Occipital lobe (tissue), 2 donors: ENCODE measurements around the gene TKT. TPM values are rescaled to one million over a fixed set of nuclear protein-coding genes. Genes with fewer than 3 reads are reported as not detected.

Experiments used
- DNase-seq: peaks from one replicate; lab custom pipeline; 2025; lab: John Stamatoyannopoulos, UW
- total RNA-seq: library from RNA; depleted of rRNA; stranded (reverse); fragments of >200 nt; gene quantifications from one replicate; pipeline ENCODE4 v1.2.3, GENCODE V29; 2014

Gene TKT
- total RNA-seq, 1 donor from 2014 or later = 157 TPM

DNA sequence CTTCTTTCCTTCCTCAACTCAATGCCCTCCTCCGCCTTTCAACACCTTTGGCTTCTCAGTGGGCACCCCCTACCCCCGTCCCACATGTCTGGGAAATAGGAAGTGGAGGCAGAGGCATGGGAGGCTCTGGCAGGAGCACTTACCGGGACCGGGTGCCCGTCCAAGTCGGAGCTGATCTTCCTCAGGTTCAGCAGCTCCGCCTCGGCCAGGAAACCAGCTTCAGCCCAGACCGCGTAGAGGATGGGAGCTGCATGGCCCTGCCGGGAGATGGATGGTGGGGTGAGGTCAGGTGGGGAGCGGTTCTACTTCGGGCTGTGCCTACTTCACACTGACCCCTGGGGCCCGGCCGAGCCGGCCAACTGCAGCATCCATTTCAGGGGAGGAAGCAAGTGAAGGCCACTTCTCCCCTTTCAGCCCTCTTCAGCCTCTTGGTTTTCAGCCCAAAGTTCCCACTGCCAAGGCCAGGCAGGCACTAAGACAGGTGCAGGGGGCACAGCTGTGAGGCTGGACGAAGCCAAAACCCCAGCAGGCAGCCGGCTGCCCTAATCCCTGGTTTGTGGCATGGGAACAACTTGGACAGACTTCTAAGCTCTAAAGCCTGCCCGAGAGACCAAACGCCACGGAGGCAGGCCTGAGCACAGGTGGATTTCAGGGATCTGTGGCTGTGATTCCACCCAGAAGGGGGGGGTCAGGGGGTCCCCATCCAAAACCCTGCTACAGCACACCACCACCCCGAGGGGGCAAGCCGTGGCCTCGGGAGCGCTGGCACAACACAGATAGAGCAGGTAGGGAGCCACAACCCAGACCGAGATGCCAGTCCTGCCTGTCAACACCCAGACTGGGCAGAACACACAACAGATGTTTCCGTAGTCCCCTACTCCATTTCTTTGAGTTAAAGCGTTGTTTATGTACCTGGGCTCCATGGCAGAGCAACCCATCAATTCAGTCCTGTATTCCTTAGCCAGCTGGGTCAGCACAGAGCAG is 14.5 kb downstream of the TKT start:
- DNase-seq = no peak

DNA sequence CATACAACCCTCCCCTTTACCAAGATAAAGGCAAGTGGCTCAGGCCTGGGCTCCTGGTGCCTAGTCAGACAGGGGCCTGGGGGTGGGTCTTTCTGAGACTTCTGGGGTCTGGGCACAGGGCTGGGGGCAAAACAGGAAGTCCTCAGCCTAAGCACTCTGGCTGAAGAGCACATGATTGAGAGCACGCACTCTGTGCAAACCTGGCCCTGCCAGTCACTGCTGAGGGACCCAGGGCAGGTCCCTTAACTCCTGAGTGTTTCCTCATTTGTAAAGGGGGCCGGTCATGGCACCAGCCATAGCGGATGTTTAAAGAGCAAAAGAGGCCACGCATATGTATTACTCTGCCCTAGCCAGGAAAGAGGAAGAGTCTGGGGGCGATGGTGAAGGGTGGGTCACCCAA is 16.0 kb downstream of the TKT start:
- no peak for DNase-seq

DNA sequence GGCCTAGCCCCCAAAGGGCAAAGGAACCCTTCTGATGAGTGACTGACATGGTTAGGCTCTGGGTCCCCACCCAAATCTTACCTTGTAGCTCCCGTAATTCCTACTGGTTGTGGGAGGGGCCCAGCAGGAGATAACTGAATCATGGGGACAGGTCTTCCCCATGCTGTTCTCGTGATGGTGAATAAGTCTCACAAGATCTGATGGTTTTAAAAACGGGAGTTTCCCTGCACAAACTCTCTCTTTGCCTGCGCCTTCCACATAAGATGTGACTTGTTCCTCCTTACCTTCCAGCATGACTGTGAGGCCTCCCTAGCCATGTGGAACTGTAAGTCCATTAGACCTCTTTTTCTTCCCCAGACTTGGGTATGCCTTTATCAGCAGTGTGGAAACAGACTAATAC is 16.9 kb downstream of the TKT start:
- DNase-seq = no peak

DNA sequence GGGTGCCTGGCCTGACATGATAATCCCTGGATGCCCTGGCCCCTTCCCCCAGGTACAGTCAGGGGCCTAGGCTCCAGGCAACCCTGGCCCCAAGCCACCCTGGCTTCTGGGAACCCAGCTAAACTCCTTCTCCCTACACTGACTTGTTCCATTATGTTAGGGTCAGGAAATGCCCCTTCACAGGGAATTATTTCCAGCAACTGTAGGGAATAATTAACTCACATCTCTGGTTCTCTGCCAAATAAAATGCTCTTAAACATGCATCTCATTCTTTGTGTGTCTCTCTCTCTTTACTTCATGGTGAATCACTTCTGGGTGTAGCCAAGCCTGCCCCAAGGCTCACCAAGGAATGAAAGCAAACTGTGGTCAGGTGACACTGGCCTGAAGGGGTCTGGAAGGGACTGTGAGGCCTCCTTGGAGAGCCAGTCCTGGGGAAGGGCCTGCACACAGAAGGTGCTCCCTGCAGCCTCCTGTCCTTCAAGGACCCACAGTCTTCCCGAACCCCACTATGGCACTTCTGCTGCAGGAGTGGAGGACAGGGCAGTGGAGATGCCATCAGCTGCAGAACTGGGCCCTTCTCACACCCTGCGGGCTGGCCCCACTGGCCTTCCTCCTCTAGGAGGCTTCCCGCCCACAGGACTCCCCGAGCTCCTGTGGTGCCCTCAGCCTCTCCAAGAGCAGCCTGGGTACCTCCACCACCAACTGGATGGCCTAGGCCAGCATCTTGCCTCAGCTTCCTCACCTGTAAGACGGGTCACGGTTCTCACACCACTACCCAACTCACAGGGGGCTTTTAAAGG is 17.6 kb downstream of the TKT start:
- no peak for DNase-seq

DNA sequence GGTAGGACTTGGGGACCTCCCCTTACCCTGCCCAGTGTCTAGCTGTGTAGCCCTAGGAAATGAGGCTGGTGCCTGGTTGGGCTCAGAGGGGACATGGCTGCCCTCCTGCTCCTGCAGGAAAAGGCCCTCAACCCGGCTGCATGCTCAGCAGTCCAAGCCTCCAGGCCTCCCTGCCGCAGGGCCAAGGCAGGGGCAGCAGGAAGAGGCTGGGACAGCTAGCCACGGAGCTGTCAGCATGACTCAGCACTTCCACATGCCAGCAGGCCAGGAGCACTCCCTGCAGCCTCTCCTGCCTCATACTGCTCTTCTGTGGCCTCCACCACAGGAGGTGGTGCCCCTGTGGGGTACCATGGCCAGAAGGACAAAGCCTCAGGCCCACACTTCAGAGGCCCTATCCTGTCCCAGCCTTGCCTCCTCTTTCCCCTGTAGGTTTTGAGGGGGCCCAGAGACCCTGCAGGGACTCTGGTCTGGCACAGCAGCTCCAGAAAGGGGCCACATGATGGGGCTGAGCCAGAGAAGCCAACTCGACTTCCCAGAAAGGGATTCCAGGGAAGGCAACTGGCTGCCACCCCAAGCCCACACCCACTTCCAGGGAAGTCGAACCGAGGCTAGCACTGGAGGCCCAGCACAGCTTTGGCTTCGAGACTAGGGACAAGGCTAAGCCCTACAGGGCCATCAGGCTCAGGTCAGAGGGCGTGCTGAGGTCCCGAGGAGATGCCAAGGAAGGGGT is 19.5 kb downstream of the TKT start:
- peak; percentile 28 for DNase-seq

DNA sequence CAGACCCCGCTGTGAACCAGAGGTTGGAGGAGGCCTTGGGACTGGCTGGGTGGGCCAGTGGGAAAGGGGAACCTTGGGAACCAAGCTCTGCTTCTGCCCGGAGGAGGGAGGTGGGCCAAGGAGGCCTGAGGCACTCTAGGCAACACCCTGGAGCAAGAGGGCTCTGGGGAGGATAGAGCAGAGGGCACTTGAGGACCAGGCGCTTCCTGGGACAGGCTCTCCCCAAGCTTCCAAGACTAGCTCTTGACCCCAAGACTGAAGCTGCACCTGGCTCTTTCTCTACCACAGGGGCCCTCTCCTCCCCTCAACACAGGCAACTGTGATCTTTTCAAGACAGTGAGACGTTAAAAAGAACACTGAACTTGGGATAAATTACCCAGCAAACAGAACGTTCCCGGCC is 20.3 kb downstream of the TKT start:
- no peak for DNase-seq

DNA sequence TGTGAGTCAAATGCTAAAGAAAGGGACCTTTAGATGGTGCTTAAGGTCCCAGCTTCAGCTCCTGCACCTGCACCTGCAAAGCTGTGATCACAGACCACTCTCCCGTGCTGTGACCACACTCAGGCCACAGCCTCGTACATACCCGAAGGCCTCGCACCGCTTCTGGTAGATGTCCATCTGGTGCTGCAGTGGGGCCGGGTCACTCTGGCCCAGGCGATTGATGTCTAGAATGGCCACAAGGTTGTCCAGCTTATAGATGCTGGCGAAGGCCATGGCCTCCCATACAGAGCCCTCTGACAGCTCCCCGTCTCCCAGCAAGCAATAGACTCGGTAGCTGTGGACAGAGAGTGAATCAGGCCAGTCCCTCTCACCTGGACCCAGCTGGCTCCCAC is 21.0 kb downstream of the TKT start:
- DNase-seq = no peak

DNA sequence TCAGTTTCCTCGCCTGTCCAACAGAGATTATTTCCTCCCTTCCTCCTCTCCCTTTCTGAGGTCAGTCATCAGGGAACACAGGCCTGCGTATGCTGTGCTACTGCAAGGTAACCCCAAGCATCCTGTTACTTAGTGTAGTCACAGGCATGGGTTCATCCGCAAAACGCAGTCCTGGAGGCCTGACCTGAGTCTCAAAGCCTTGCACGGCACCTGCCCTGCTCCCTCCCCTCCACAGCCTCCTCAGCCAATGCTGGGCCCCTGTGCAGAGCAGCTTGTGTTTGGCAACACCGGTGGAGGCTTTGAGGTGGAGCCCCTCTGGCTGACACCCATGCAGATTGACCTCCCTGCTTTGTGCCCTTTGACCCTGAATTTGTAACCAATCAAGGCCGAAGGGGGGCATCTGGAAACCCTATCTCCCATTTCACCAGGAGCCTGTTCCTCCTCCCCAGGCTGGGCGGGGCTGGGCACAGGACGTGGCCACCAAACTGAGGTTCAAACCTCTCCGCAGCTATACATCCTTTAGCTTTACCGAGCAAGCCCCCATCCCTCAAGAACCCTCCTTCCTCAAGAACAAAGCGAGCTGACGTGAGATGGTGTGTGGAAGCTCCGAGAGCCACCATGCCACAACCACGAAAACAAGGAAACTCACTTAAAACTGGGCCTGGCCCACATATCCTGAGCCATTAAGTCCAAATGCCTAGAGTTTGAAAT is 21.5 kb downstream of the TKT start:
- no peak for DNase-seq

DNA sequence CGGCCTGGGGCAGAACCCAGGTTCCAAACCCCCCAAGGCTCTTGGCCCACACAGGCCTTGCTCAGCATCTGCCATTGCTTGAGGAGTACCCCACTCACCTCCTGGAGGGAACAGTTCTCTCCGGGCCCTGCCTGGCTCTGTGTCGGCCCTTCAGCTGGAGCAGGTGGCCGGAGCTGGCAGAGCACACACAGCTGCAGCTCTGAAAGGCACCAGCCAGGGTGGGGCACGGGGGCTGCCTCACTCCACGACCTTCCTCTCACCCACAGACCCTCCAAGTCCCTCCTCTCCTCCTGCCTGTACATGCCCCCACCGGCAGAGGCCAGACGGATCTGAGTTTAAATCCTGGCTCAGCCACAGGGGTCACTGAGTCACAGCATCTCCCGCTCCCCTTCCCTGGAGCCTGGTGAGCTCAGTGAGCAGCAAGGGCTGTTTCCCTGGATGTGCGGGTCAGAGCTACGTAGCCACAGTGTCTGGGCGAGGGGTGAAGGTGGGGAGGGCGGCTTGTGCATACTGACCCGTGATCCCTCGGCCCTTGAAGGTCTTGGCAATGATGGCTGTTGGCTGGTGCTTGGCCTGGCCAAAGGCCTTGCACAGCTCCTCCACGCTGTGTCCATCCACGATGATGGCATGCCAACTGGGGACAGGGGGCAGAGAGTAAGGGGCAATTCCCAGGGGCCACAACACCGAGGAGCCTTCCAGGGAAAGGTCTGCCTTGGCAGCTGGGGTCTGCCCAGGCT is 23.0 kb downstream of the TKT start:
- DNase-seq = no peak

DNA sequence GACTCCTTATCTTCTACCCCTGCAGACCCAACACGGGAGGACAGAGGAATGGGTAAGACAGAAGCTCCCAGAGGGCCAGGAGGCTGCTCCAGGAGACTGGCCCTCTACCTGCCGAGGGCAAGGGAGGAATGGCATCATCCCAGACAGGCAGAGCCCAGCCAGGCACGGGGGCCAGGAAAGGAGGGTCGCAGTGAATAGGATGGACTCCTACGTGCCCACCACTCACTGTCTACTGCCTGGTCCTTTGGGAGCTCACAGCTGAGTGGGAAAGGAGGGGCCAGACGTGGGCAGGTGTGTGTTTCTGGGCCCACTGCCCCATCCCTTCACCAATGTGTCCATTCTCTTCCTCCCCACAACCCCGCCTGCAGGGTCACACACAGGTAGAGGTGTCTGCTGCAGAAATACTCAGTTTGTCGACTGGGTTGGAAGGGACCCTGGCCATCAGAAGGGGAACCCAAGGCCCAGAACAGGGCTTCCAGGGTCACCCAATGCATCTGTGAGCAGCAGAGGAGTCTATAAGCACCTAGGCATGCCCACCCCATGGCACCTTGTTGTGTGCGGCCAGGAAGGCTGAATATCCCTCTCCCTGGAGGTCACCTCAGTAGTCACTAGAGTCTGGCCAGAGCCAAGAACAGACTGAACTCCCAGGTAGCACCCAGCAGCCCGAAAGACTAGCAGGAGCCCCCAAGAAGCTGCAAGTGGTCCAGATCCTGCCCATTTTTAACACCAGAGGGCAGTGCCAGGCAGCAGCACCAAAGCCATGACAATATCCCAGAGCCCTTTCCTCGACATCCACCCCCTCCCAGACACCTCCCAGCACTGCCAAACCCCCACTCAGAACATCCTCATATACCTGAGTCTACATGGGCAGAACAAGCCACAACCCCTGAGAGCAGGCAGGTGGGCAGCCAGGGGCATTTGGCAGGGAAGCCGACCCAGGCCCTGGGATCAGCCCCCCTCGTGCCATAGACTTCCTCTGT is 24.0 kb downstream of the TKT start:
- no peak for DNase-seq

DNA sequence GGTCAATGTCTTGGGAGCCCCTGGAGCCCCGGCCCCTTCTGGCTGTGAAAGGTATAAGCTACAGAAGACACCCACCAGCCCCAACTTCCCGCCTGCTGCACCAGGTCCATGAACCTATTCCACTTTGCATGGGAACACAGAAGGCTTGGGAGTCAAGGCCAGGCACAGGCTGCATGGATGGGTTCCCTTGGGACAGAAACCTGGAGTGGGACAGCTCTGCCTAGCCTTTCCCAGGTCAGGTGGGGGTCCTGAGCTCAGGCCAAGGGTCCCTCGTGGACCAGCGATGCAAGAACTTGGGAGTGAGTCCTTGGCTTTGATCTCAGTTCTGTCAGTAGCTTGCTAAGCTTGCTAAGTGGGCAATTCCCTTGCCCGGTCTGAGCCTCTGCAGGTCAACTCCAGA is 25.0 kb downstream of the TKT start:
- DNase-seq = no peak

DNA sequence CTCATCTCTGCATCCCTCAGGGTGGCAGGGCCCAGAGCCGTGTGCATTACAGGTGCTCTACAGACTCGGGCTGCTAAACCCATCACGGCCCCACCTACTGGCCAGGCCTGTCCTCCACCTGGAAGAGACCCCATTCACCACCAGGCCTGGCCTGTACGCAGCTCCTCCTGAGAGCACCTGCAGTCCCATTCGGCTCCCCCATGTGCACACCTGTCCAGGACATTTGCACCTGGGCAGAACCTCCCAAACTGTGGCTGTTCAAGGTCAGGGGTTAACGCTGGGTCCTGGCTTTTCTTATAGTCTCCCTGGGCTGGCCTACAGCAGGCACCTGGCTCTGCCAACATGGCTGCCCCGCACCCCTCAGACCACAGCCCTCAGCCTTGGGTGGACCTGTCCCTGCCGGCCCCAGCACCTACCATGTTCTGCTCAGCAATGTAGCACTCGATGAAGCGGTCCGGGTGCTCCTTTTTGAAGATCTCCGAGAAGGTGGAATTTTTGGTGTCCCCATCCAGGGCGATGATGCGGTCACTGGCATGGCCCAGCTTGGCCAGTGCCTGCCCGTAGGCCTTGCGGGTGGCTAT is 25.7 kb downstream of the TKT start:
- DNase-seq = no peak

DNA sequence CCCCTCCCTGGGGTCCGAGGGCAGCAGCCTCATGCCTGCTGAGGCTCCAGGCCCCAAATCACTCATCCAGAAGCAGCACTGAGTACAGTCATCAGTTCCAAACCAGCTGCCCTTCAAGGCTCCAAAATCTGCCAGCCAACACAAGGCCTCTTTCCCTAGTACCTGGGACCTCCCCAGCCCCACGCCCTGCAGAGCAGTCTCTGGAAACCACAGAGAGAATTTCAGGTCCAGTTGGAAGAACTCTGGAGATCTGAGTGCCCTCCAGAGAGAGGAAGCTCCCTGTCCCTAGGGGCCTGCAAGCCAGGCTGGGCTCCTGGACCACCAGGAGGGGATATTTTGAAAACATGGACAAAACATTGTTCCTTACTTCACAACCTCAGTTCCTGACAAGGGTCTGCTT is 26.2 kb downstream of the TKT start:
- DNase-seq = no peak

DNA sequence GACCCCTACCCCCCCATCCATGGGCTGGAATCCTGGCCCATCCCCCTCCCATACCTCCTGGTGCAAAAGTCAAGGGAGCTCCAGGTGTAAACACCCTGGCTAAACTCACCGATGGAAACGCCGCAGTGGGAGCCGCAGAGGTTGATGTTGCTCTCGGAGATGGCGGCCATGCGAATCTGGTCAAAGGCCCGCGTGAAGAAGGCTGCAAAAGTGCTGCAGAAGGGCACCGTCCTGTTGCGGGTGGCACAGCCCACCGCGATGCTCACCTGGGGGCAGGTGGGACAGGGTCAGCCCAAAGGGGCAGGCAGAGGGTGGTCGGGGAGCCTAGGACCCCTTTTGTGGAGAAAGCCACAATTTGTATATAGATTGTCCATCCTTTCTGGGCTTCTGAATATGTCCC is 26.7 kb downstream of the TKT start:
- no peak for DNase-seq

DNA sequence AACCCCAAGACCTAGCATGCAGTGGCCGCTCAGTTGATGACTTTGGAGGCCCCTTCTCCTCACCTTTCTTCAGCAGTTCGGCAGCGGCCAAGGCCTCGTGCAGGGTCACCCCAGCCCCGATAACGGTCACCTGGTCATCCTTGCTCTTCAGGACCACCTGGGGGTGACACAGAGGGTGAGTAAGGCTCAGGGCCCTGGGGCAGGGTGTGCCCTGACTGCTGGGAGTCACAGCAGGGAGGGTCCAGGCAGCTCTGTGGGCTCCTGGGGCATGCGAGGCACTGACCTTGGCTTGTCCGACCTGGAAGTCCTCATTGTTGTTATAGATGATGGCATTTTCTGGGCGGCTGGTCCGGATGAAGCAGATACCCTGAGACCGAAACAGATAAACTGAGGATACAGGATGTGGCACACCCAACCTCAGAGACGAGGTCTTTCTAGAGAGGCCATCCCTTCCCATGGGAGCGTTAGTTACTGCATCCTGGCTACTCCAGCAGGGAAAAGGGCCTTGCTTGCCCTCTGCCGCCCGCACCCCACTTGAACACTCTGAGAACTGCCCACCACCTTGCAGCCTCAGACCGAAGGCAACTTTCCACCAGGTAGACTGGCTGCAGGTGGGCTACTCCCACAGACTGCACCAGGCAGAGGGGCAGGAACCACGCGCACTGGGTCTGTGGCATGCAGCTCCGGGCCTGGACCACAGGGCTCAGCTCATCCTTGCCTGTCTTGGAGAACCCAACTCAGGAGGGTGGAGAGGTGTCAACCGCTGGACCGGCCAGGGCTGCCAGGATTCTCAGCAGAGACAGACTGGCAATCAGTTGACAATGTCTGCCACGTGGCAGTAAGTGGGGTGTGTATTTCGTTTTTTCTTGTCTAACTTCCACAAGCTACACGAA is 27.6 kb downstream of the TKT start:
- no peak for DNase-seq

DNA sequence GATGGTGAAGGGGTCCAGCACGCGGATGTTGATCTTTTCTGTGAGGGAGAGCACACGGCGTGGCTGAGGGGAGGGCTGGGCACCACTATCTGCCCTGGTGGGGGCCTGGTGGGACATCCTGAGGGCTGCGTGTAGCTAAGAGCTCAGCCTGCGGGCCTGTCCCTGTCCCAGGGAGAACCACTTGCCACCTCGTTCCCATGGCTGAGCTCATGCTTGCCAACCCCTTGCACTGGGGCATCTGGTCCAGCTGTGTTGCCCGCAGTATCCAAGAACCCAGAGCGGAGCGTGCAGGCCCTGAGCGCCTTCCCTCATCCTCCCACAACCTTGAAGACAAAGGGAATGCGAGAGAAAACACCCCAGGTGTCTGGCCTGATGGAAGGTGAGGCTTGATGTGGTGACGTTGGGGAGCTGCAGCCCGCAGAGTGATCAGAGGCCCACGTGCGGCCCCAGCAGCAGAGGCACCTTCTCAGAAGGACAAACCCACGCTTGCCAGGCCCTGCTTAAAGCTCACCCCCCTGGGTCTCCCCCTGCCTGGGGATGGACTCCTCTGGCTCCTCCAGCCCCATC is 28.9 kb downstream of the TKT start:
- no peak for DNase-seq

DNA sequence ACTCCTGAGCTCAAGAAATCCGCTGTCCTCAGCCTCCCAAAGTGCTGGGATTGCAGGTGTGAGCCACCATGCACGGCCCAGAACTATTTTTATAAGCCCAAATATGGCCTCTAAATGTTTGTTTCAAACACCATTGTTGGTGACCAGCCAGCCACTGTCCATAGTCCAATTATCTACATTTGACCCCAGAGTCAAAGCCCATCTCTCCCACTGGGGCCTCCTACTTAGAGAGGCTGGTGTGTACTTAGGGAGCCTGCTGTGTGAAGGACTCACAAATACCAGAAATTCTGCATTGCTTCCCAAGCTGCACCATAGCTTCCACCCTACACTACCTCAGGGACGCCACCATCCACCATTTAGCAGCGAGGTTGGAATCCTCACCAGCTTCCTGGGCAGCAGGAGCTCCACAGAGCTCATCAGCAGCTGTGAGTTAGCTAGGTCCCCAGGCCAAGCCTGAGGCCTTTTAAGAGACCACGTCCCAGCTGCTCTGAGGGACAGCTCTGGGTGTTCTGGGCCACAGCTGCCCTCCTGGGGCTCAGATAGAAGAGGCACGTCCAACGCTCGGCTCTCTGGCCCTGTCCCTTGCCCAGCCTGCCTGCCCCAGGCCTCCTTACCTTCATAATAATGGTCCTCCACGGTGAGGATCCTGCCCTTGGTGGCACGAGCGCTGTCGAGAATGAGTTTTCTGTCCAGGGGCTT is 29.5 kb downstream of the TKT start:
- no peak for DNase-seq
